Endodermal cell (in vitro differentiated cells): Measurements from ENCODE around the gene CCDC57. TPM values are rescaled to one million over a fixed set of nuclear protein-coding genes. Genes with fewer than 3 reads are reported as not detected.
A peak's percentile ranks its signal among the peaks of the same experiment; 100 is the strongest.

ENCODE experiments used
- DNase-seq: peaks from one replicate; pipeline ENCODE4 v3.0.0-alpha.2; 2017
- H3K27ac ChIP-seq: 2 replicates; pipeline ENCODE4 v1.5.1; 2013; ENCODE audit warnings: mild to moderate bottlenecking, low read depth, low read length, moderate library complexity
- H3K27me3 ChIP-seq: 2 replicates; pipeline ENCODE4 v1.6.1; 2013; ENCODE audit warnings: mild to moderate bottlenecking, low read length, moderate library complexity; ENCODE audit not compliant: insufficient read depth, control insufficient read depth, poor library complexity, severe bottlenecking
- H3K36me3 ChIP-seq: 2 replicates; pipeline ENCODE4 v1.7.0; 2013; ENCODE audit warnings: mild to moderate bottlenecking, low read length, moderate library complexity; ENCODE audit not compliant: control insufficient read depth, insufficient read depth
- H3K4me1 ChIP-seq: one replicate; pipeline ENCODE4 v1.7.0; 2013; ENCODE audit warnings: low read length; ENCODE audit not compliant: control insufficient read depth, insufficient read depth
- H3K4me3 ChIP-seq: 2 replicates; pipeline ENCODE4 v1.5.1; 2013; ENCODE audit warnings: mild to moderate bottlenecking, low read length, moderate library complexity
- H3K9ac ChIP-seq: 2 replicates; pipeline ENCODE4 v1.6.1; 2013; ENCODE audit warnings: mild to moderate bottlenecking, low read length, moderate library complexity; ENCODE audit not compliant: poor library complexity, severe bottlenecking; ENCODE audit errors: extremely low read depth
- H3K9me3 ChIP-seq: 2 replicates; pipeline ENCODE4 v1.6.1; 2013; ENCODE audit warnings: mild to moderate bottlenecking, low read length, moderate library complexity; ENCODE audit not compliant: control insufficient read depth
- H3K27ac Mint-ChIP-seq: 2 replicates; pipeline ENCODE4 v1.8.0; 2020; ENCODE audit warnings: mixed read lengths
- H3K27me3 Mint-ChIP-seq: 2 replicates; pipeline ENCODE4 v1.8.0; 2021; ENCODE audit warnings: mild to moderate bottlenecking, mixed read lengths; ENCODE audit not compliant: insufficient read depth
- H3K36me3 Mint-ChIP-seq: 2 replicates; pipeline ENCODE4 v1.8.0; 2020; ENCODE audit warnings: low read depth, mixed read lengths
- H3K4me1 Mint-ChIP-seq: 2 replicates; pipeline ENCODE4 v1.8.0; 2020; ENCODE audit warnings: mixed read lengths
- H3K4me3 Mint-ChIP-seq: 2 replicates; pipeline ENCODE4 v1.8.0; 2020; ENCODE audit warnings: mild to moderate bottlenecking, moderate library complexity, mixed read lengths
- H3K9me3 Mint-ChIP-seq: 2 replicates; pipeline ENCODE4 v1.8.0; 2020; ENCODE audit warnings: mild to moderate bottlenecking, mixed read lengths
- CTCF ChIP-seq: fragments of 200-600 bp; sonication (generic); conservative IDR thresholded peaks from 2 replicates; pipeline ENCODE4 v1.5.0; 2021; ENCODE audit warnings: antibody characterized with exemption, mild to moderate bottlenecking
- WGBS, 2 experiments: methylation state at CpG; one replicate each; pipeline versions ENCODE4 v1.1.5 to v1.1.7; 2013; ENCODE audit warnings: missing lambda C conversion rate in 2 of 2, mixed read lengths in 1 of 2; ENCODE audit not compliant: insufficient coverage in 1 of 2, insufficient read length in 1 of 2; 5-methylcytosine and 5-hydroxymethylcytosine counted together
- total RNA-seq, 2 donors: library from RNA; stranded (reverse); fragmentation: NEBNext Ultra II Directional in 1 of 2; extraction: Animal tissue kit (Norgen Biotek cat#: 25700) in 1 of 2; gene quantifications; 2 replicates in 1 of 2; 3 replicates in 1 of 2; pipeline ENCODE4 v1.2.1, GENCODE V29; 2021

Gene CCDC57
- total RNA-seq, 2 donors from 2014 or later = 61.8 to 82.8 TPM

DNA sequence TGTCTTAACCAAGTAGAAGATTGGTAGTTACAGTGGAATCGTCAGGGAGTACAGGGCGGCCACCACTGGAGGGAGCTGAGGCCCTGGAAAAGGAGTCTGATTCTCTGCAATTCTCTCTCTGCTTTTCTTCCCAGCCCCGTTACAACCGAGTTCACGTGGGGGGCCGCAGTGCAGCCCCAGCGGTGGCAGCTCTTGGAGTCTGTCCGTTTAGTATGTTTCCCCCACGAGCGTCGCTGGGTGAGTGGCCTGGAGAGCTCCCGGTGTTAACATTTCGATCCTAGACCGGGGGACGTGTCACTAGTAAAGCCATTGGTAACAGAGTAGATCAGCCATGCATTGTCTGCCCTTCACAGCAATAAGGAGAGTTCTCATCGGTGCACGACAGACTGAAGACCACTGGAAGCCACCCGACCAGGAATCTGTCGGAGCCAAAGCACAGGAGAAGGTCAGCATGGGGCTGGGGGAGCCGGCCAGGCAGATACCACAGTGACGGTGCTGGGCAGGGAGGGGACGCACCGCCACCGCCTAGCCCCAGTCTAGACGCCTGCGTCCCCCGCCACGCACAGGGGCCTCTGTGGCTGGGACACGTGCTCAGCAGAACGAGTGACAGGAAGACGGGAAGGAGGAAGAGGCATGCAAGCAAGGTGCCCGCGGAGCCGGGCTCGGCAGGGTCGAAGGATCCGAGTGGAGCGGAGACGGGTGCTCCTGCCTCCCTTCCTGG, 31.9 kb upstream of the CCDC57 start:
- peak; percentile 78 for TF ChIP-seq CTCF
- H3K27me3 ChIP-seq = no peaks in the 10 kb centered on the region
- H3K4me1 Mint-ChIP-seq = peaks cover 2% of the 10 kb centered on the region
- H3K36me3 ChIP-seq = peaks cover 80% of the 10 kb centered on the region
- peak overlapping the region; percentile 83 for H3K27ac Mint-ChIP-seq
- WGBS, 2 experiments = 95 to 97% methylated on average over 34 to 39 of the region's 39 CpGs
- H3K36me3 Mint-ChIP-seq = peaks cover 56% of the 10 kb centered on the region
- H3K27ac ChIP-seq = no peak overlapping the region
- no peaks in the 10 kb centered on the region for H3K4me1 ChIP-seq
- no peaks in the 10 kb centered on the region for H3K9me3 ChIP-seq
- no peak overlapping the region for H3K9ac ChIP-seq
- no peaks in the 10 kb centered on the region for H3K9me3 Mint-ChIP-seq
- H3K4me3 ChIP-seq = no peak overlapping the region
- H3K4me3 Mint-ChIP-seq = no peak overlapping the region
- peak; percentile 73 for DNase-seq
- H3K27me3 Mint-ChIP-seq = no peaks in the 10 kb centered on the region

GRCh38 chr17:82243648-82244412, 31.2 kb upstream of the CCDC57 start:
- no peak overlapping the region for H3K4me3 Mint-ChIP-seq
- Histone ChIP-seq H3K9ac (no peak overlapping the region), H3K4me3 (no peak overlapping the region), H3K27ac (no peak overlapping the region), H3K4me1 (no peaks in the 10 kb centered on the region), H3K9me3 (no peaks in the 10 kb centered on the region), H3K27me3 (no peaks in the 10 kb centered on the region), H3K36me3 (peaks cover 73% of the 10 kb centered on the region)
- DNase-seq = no peak
- no peak for TF ChIP-seq CTCF
- peak overlapping the region; percentile 82 for H3K27ac Mint-ChIP-seq
- WGBS, 2 experiments = 94 to 96% methylated on average over 15 to 19 of the region's 19 CpGs
- H3K27me3 Mint-ChIP-seq = no peaks in the 10 kb centered on the region
- peaks cover 3% of the 10 kb centered on the region for H3K4me1 Mint-ChIP-seq
- H3K36me3 Mint-ChIP-seq = peaks cover 53% of the 10 kb centered on the region
- H3K9me3 Mint-ChIP-seq = no peaks in the 10 kb centered on the region

GRCh38 chr17:82242977-82243647, 30.5 kb upstream of the CCDC57 start:
- no peaks in the 10 kb centered on the region for H3K9me3 ChIP-seq
- DNase-seq = no peak
- no peak overlapping the region for H3K27ac Mint-ChIP-seq
- no peak overlapping the region for H3K4me3 Mint-ChIP-seq
- H3K9ac ChIP-seq = peak overlapping the region; percentile 6
- 95 to 96% methylated on average over 20 to 29 of the region's 29 CpGs for WGBS, 2 experiments
- H3K4me3 ChIP-seq = no peak overlapping the region
- peaks cover 48% of the 10 kb centered on the region for H3K36me3 Mint-ChIP-seq
- peaks cover 66% of the 10 kb centered on the region for H3K36me3 ChIP-seq
- no peak overlapping the region for H3K27ac ChIP-seq
- TF ChIP-seq CTCF = no peak
- peaks cover 4% of the 10 kb centered on the region for H3K4me1 Mint-ChIP-seq
- H3K27me3 ChIP-seq = no peaks in the 10 kb centered on the region
- no peaks in the 10 kb centered on the region for H3K4me1 ChIP-seq
- no peaks in the 10 kb centered on the region for H3K27me3 Mint-ChIP-seq
- H3K9me3 Mint-ChIP-seq = no peaks in the 10 kb centered on the region
